T-helper 2 cell treated with Interferon-gamma antibody and Interleukin-4, amounts not matched to agents 5 μg/mL and 100 μg/mL, for 36 hours (primary cell): ENCODE measurements around the gene C17orf114.

Experiments used
- DNase-seq: peaks from one replicate; pipeline ENCODE4 v3.0.0; 2021; ENCODE audit warnings: low spot score
- H3K27ac Mint-ChIP-seq: one replicate; pipeline ENCODE4 v1.8.0; 2021; ENCODE audit warnings: mild to moderate bottlenecking, mixed read lengths
- H3K27me3 Mint-ChIP-seq: one replicate; pipeline ENCODE4 v1.8.0; 2021; ENCODE audit warnings: low read depth, mixed read lengths
- H3K36me3 Mint-ChIP-seq: one replicate; pipeline ENCODE4 v1.8.0; 2021; ENCODE audit warnings: low read depth, mixed read lengths
- H3K4me1 Mint-ChIP-seq: one replicate; pipeline ENCODE4 v1.8.0; 2021; ENCODE audit warnings: low read depth, mixed read lengths
- H3K4me3 Mint-ChIP-seq: one replicate; pipeline ENCODE4 v1.8.0; 2022; ENCODE audit warnings: mild to moderate bottlenecking, moderate library complexity, mixed read lengths
- H3K9me3 Mint-ChIP-seq: one replicate; pipeline ENCODE4 v1.8.0; 2021; ENCODE audit warnings: mixed read lengths

The C17orf114 gene

GRCh38 chr17:4802228-4802627 lies at the start of gene C17orf114:
Gene C17orf114 (minus strand): TSS chr17:4802328.
- no peak within 1 kb of the TSS for H3K27ac Mint-ChIP-seq
- H3K4me1 Mint-ChIP-seq: peaks cover 6% of the 10 kb centered on the region
- no peak for DNase-seq
- no peaks in the 10 kb centered on the region for H3K9me3 Mint-ChIP-seq
- H3K27me3 Mint-ChIP-seq: no peaks in the 10 kb centered on the region
- H3K36me3 Mint-ChIP-seq: peaks cover 13% of the 10 kb centered on the region
- no peak within 1 kb of the TSS for H3K4me3 Mint-ChIP-seq

GRCh38 chr17:4851084-4851483 lies 49.0 kb upstream of the C17orf114 start:
- Mint-ChIP-seq H3K27me3 (no peaks in the 10 kb centered on the region), H3K4me3 (no peak overlapping the region), H3K27ac (no peak overlapping the region), H3K9me3 (peaks cover 6% of the 10 kb centered on the region), H3K4me1 (peaks cover 9% of the 10 kb centered on the region), H3K36me3 (peaks cover 18% of the 10 kb centered on the region)
- no peak for DNase-seq

- H3K27me3 Mint-ChIP-seq: no peaks in the 10 kb centered on the region
- peaks cover 16% of the 10 kb centered on the region for H3K36me3 Mint-ChIP-seq
- no peak overlapping the region for H3K4me3 Mint-ChIP-seq
- no peak overlapping the region for H3K27ac Mint-ChIP-seq
- peaks cover 6% of the 10 kb centered on the region for H3K9me3 Mint-ChIP-seq
- DNase-seq: no peak
- H3K4me1 Mint-ChIP-seq: peaks cover 9% of the 10 kb centered on the region
Measured at GRCh38 chr17:4850246-4850645, 48.1 kb upstream of the C17orf114 start.

GRCh38 chr17:4849011-4849536 lies 46.9 kb upstream of the C17orf114 start:
- H3K27ac Mint-ChIP-seq: no peak overlapping the region
- DNase-seq: no peak
- H3K27me3 Mint-ChIP-seq: no peaks in the 10 kb centered on the region
- H3K9me3 Mint-ChIP-seq: peaks cover 6% of the 10 kb centered on the region
- no peak overlapping the region for H3K4me3 Mint-ChIP-seq
- peaks cover 12% of the 10 kb centered on the region for H3K36me3 Mint-ChIP-seq
- H3K4me1 Mint-ChIP-seq: peaks cover 9% of the 10 kb centered on the region

- H3K4me1 Mint-ChIP-seq: peaks cover 4% of the 10 kb centered on the region
- H3K9me3 Mint-ChIP-seq: peaks cover under 1% of the 10 kb centered on the region
- no peak overlapping the region for H3K27ac Mint-ChIP-seq
- DNase-seq: no peak
- peaks cover 3% of the 10 kb centered on the region for H3K36me3 Mint-ChIP-seq
- no peaks in the 10 kb centered on the region for H3K27me3 Mint-ChIP-seq
- no peak overlapping the region for H3K4me3 Mint-ChIP-seq
Measured at GRCh38 chr17:4846635-4847390, 44.7 kb upstream of the C17orf114 start.

GRCh38 chr17:4845118-4845517 lies 43.0 kb upstream of the C17orf114 start:
- no peak overlapping the region for H3K4me3 Mint-ChIP-seq
- DNase-seq: no peak
- H3K27ac Mint-ChIP-seq: no peak overlapping the region
- H3K9me3 Mint-ChIP-seq: no peaks in the 10 kb centered on the region
- peaks cover 3% of the 10 kb centered on the region for H3K36me3 Mint-ChIP-seq
- peaks cover 17% of the 10 kb centered on the region for H3K4me1 Mint-ChIP-seq
- H3K27me3 Mint-ChIP-seq: no peaks in the 10 kb centered on the region

GRCh38 chr17:4843321-4844000 lies 41.3 kb upstream of the C17orf114 start:
- Mint-ChIP-seq H3K27ac (no peak overlapping the region), H3K9me3 (no peaks in the 10 kb centered on the region), H3K4me3 (no peak overlapping the region), H3K27me3 (no peaks in the 10 kb centered on the region), H3K36me3 (peaks cover 8% of the 10 kb centered on the region), H3K4me1 (peaks cover 26% of the 10 kb centered on the region)
- DNase-seq: no peak

GRCh38 chr17:4842376-4842775 lies 40.2 kb upstream of the C17orf114 start:
- H3K4me3 Mint-ChIP-seq: no peak overlapping the region
- H3K9me3 Mint-ChIP-seq: no peaks in the 10 kb centered on the region
- DNase-seq: no peak
- H3K36me3 Mint-ChIP-seq: peaks cover 11% of the 10 kb centered on the region
- H3K27me3 Mint-ChIP-seq: no peaks in the 10 kb centered on the region
- no peak overlapping the region for H3K27ac Mint-ChIP-seq
- H3K4me1 Mint-ChIP-seq: peaks cover 28% of the 10 kb centered on the region

- Mint-ChIP-seq H3K27me3 (no peaks in the 10 kb centered on the region), H3K9me3 (no peaks in the 10 kb centered on the region), H3K36me3 (peaks cover 11% of the 10 kb centered on the region), H3K4me3 (no peak overlapping the region), H3K27ac (no peak overlapping the region), H3K4me1 (peaks cover 34% of the 10 kb centered on the region)
- DNase-seq: peak; percentile 10
Measured at GRCh38 chr17:4840893-4841242, 38.7 kb upstream of the C17orf114 start.

- no peak for DNase-seq
- Mint-ChIP-seq H3K9me3 (no peaks in the 10 kb centered on the region), H3K4me3 (peak overlapping the region; percentile 1), H3K27me3 (no peaks in the 10 kb centered on the region), H3K4me1 (peaks cover 40% of the 10 kb centered on the region), H3K27ac (no peak overlapping the region), H3K36me3 (peaks cover 11% of the 10 kb centered on the region)
Measured at GRCh38 chr17:4839965-4840892, 38.1 kb upstream of the C17orf114 start.

GRCh38 chr17:4839221-4839620 lies 37.1 kb upstream of the C17orf114 start:
- Mint-ChIP-seq H3K9me3 (no peaks in the 10 kb centered on the region), H3K4me1 (peaks cover 50% of the 10 kb centered on the region), H3K36me3 (peaks cover 12% of the 10 kb centered on the region), H3K4me3 (no peak overlapping the region), H3K27ac (no peak overlapping the region), H3K27me3 (no peaks in the 10 kb centered on the region)
- no peak for DNase-seq

GRCh38 chr17:4838309-4838785 lies 36.2 kb upstream of the C17orf114 start:
- DNase-seq: no peak
- H3K4me1 Mint-ChIP-seq: peaks cover 55% of the 10 kb centered on the region
- H3K27me3 Mint-ChIP-seq: no peaks in the 10 kb centered on the region
- H3K4me3 Mint-ChIP-seq: no peak overlapping the region
- no peaks in the 10 kb centered on the region for H3K9me3 Mint-ChIP-seq
- H3K27ac Mint-ChIP-seq: no peak overlapping the region
- H3K36me3 Mint-ChIP-seq: peaks cover 12% of the 10 kb centered on the region

- DNase-seq: no peak
- Mint-ChIP-seq H3K4me3 (no peak overlapping the region), H3K27me3 (no peaks in the 10 kb centered on the region), H3K4me1 (peaks cover 57% of the 10 kb centered on the region), H3K27ac (no peak overlapping the region), H3K9me3 (no peaks in the 10 kb centered on the region), H3K36me3 (peaks cover 11% of the 10 kb centered on the region)
Measured at GRCh38 chr17:4837471-4838308, 35.6 kb upstream of the C17orf114 start.
